ENCODE measurements around the gene C11orf58. TPM values are rescaled to one million over a fixed set of nuclear protein-coding genes. Genes with fewer than 3 reads are reported as not detected.

Gene C11orf58
- total and polyA plus RNA-seq, 2 experiments from 2014 or later, result 170 to 185 TPM

DNA sequence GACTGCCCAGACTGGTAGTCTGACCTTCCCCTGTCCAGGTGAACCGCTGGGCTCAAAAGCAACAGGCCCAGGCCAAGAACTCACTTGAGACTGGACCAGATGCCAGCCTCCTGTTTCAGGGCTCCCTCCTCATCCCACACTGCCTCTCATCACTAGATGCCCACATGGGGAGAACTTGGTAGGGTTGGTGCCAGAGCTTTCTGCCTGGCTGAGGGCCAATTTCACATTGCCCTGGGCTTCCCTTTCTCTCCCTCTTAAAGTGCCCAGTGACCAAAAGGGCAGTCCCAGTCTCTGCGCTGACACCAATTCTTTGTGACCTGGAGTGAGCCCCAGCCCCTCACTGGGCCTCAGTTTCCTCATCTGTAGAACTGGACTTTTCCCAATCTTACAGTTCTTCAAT lies 41.7 kb downstream of the C11orf58 start:
- Histone ChIP-seq H4K20me1 (ENCODE audit: insufficient read depth, poor library complexity, severe bottlenecking) (no peaks in the 10 kb centered on the region), H3K4me2 (no peak overlapping the region), H3K79me2 (no peaks in the 10 kb centered on the region), H3K27ac (no peak overlapping the region), H3K9me3 (ENCODE audit: low read depth) (no peaks in the 10 kb centered on the region), H3K4me1 (ENCODE audit: insufficient read depth) (no peaks in the 10 kb centered on the region), H3K36me3 (replicated peaks; ENCODE audit: insufficient read depth, low read depth) (no peaks in the 10 kb centered on the region), H2AFZ (no peak overlapping the region), H3K4me3 (no peak overlapping the region), H3K27me3 (no peaks in the 10 kb centered on the region), H3K9me2 (replicated peaks; ENCODE audit: insufficient read depth) (no peaks in the 10 kb centered on the region)
- DNase-seq (ENCODE audit: low spot score), result no peak
- 100% methylated on average over 2 of the region's 2 CpGs for WGBS (ENCODE audit: low lambda C conversion rate, missing lambda C conversion rate)
- TF ChIP-seq EZH2phosphoT487 (IDR thresholded peaks at IDR 0.05; ENCODE audit: low read depth, severe bottlenecking, unreplicated experiment) (no peak), EZH2 (IDR thresholded peaks at IDR 0.05; ENCODE audit: borderline replicate concordance) (no peak)
- TF ChIP-seq, protein P1, sequence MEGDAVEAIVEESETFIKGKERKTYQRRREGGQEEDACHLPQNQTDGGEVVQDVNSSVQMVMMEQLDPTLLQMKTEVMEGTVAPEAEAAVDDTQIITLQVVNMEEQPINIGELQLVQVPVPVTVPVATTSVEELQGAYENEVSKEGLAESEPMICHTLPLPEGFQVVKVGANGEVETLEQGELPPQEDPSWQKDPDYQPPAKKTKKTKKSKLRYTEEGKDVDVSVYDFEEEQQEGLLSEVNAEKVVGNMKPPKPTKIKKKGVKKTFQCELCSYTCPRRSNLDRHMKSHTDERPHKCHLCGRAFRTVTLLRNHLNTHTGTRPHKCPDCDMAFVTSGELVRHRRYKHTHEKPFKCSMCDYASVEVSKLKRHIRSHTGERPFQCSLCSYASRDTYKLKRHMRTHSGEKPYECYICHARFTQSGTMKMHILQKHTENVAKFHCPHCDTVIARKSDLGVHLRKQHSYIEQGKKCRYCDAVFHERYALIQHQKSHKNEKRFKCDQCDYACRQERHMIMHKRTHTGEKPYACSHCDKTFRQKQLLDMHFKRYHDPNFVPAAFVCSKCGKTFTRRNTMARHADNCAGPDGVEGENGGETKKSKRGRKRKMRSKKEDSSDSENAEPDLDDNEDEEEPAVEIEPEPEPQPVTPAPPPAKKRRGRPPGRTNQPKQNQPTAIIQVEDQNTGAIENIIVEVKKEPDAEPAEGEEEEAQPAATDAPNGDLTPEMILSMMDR (IDR thresholded peaks at IDR 0.05; ENCODE audit: poor library complexity), result no peak

DNA sequence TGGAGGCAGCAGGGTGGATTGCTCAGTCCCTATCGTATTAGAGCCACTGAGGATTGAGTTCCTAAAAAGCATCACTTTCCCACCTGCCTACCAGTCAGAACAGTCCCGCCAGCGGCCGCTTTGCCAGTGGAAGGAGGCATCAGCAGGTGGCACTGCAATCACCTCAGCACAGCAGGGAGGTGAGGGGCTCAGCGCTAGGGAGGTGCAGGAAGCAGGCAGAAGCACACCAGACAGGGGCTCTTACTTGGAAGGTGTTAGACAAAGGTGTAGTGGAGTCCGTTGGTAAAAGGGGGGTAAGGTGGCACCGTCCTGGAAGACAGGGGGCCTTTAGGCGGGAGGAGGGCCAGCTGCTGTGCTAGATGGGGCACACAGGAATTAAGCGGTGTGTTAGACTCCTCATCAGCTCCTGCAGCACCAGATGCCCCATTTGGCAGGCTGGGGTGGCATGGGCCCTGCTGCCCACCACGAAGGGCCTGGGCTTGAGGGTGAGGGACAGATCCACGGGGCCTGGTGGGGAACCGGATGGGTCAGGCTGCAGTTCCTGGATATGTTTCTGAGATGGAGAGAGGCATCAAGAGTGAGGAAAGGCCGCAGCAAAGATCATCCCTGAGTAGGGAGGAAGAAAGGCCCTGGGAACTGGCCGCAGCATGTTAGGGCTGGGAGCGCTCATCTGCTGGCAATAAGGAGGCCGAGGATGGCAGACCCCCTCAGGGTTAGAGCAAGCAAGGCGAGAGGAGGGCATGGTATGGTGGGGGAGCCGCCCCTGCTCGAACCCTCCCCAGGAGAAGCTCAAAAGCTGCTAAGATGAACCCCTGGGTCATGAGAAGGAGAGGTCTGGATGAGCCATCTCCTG lies 42.5 kb downstream of the C11orf58 start:
- Histone ChIP-seq H3K79me2 (no peaks in the 10 kb centered on the region), H2AFZ (no peak overlapping the region), H3K9me3 (ENCODE audit: low read depth) (no peaks in the 10 kb centered on the region), H3K4me1 (ENCODE audit: insufficient read depth) (no peaks in the 10 kb centered on the region), H3K9me2 (replicated peaks; ENCODE audit: insufficient read depth) (no peaks in the 10 kb centered on the region), H3K4me2 (no peak overlapping the region), H3K27me3 (no peaks in the 10 kb centered on the region), H3K36me3 (replicated peaks; ENCODE audit: insufficient read depth, low read depth) (no peaks in the 10 kb centered on the region), H4K20me1 (ENCODE audit: insufficient read depth, poor library complexity, severe bottlenecking) (no peaks in the 10 kb centered on the region), H3K4me3 (no peak overlapping the region), H3K27ac (no peak overlapping the region)
- no peak for DNase-seq (ENCODE audit: low spot score)
- TF ChIP-seq, protein P1 (IDR thresholded peaks at IDR 0.05; ENCODE audit: poor library complexity), result no peak
- TF ChIP-seq EZH2 (IDR thresholded peaks at IDR 0.05; ENCODE audit: borderline replicate concordance) (no peak), EZH2phosphoT487 (IDR thresholded peaks at IDR 0.05; ENCODE audit: low read depth, severe bottlenecking, unreplicated experiment) (no peak)
- WGBS (ENCODE audit: low lambda C conversion rate, missing lambda C conversion rate), result 89% methylated on average over 19 of the region's 19 CpGs

DNA sequence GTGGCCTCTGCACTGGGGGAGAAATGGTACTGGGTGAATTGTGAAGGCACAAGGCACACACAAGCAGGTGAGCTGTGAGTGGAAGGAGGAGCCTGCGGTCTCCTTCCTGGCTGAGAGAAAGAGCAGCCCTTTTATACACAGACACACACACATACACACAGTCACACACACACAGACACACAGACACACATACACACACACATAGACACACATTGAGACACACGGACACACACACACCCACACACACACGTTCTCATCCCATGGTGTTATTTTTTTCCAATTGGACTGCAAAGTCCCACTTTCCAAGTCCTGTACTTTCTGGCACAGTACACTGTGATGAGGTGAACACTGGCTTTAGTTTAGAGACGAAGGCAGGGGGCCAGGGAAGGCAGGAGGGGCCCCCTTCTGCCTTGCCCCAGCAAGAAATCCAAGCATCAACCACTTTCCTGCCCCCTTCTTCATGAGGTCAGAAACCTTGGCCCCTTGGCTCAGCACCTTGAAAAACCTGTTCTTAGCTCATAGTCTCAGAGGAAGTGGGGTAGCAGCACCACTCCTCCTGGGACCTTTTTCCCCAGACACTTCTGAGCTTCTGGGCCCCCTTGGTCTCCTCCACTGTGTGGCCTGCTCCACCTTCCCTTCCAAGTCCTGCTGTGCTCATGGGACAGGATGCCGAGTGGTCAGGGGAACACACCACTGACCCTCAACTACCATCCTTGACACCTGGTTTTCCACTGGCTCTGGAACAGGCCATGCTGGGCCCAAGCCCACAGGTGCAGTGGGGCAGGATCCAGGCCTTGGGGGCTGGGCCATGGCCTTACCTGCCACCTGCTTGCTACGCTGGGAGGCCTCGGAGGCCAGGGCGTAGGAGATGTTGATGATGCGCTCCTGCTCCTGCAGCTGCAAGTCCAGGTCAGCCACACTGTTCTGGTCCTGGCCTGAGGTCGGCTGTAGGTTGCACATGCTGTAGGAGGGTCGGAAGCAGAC lies 43.8 kb downstream of the C11orf58 start:
- DNase-seq (ENCODE audit: low spot score), result no peak
- Histone ChIP-seq H2AFZ (no peak overlapping the region), H3K27me3 (no peaks in the 10 kb centered on the region), H3K4me3 (no peak overlapping the region), H3K27ac (no peak overlapping the region), H3K9me2 (replicated peaks; ENCODE audit: insufficient read depth) (no peaks in the 10 kb centered on the region), H3K4me1 (ENCODE audit: insufficient read depth) (peaks cover 6% of the 10 kb centered on the region), H3K4me2 (no peak overlapping the region), H3K36me3 (replicated peaks; ENCODE audit: insufficient read depth, low read depth) (no peaks in the 10 kb centered on the region), H3K79me2 (no peaks in the 10 kb centered on the region), H3K9me3 (ENCODE audit: low read depth) (no peaks in the 10 kb centered on the region), H4K20me1 (ENCODE audit: insufficient read depth, poor library complexity, severe bottlenecking) (no peaks in the 10 kb centered on the region)
- whole genome bisulfite sequencing (ENCODE audit: low lambda C conversion rate, missing lambda C conversion rate), result 91% methylated on average over 11 of the region's 11 CpGs
- TF ChIP-seq EZH2phosphoT487 (IDR thresholded peaks at IDR 0.05; ENCODE audit: low read depth, severe bottlenecking, unreplicated experiment), result no peak
- TF ChIP-seq, protein P1 (IDR thresholded peaks at IDR 0.05; ENCODE audit: poor library complexity), result no peak
- no peak for TF ChIP-seq EZH2 (IDR thresholded peaks at IDR 0.05; ENCODE audit: borderline replicate concordance)

Data from hepatocyte (in vitro differentiated cells).